Measurements from ENCODE around the gene FMNL2.

The FMNL2 gene

DNA sequence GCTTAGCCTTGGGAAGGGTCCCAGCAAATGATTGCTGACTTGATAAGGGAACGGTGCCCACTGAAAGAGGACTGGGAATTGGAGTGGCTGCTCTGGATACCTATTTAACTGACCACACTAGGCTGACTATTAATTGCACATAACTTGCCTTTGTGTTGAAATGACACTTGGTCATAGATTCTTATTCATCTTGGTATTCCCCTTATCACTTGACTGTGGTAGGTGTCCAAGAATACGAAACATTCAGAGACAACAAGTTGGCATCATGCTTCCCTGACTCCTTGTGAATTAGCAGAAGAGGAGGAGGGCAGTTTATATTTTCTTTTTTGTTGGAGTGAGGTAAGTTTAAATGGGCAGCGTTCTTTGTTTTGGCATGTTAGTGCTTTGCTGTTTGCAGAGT lies 13.4 kb downstream of the FMNL2 start:
- TF ChIP-seq, protein P1, sequence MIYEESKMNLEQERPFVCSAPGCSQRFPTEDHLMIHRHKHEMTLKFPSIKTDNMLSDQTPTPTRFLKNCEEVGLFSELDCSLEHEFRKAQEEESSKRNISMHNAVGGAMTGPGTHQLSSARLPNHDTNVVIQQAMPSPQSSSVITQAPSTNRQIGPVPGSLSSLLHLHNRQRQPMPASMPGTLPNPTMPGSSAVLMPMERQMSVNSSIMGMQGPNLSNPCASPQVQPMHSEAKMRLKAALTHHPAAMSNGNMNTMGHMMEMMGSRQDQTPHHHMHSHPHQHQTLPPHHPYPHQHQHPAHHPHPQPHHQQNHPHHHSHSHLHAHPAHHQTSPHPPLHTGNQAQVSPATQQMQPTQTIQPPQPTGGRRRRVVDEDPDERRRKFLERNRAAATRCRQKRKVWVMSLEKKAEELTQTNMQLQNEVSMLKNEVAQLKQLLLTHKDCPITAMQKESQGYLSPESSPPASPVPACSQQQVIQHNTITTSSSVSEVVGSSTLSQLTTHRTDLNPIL (CRISPR knock-in tag; IDR thresholded peaks at IDR 0.05; ENCODE audit: low read depth) = no peak
- TF ChIP-seq ZNF70 (CRISPR knock-in tag; IDR thresholded peaks at IDR 0.05) (no peak), PATZ1 (CRISPR knock-in tag; IDR thresholded peaks at IDR 0.05; ENCODE audit: borderline replicate concordance) (no peak), TOX (CRISPR knock-in tag; IDR thresholded peaks at IDR 0.05; ENCODE audit: borderline replicate concordance) (no peak), OSR1 (CRISPR knock-in tag; IDR thresholded peaks at IDR 0.05) (no peak), ZFP30 (CRISPR knock-in tag; IDR thresholded peaks at IDR 0.05) (no peak), POU6F1 (CRISPR knock-in tag; IDR thresholded peaks at IDR 0.05; ENCODE audit: borderline replicate concordance, low read depth) (no peak), RARB (CRISPR knock-in tag; IDR thresholded peaks at IDR 0.05) (no peak), PPARA (CRISPR knock-in tag; IDR thresholded peaks at IDR 0.05; ENCODE audit: borderline replicate concordance) (no peak), TCF4 (CRISPR knock-in tag; IDR thresholded peaks at IDR 0.05; ENCODE audit: borderline replicate concordance) (no peak), CSRNP3 (CRISPR knock-in tag; IDR thresholded peaks at IDR 0.05) (no peak), ZC3H10 (CRISPR knock-in tag; IDR thresholded peaks at IDR 0.05) (no peak), ESRRG (CRISPR knock-in tag; IDR thresholded peaks at IDR 0.05) (no peak), ARNTL (CRISPR knock-in tag; IDR thresholded peaks at IDR 0.05; ENCODE audit: borderline replicate concordance, low read depth) (no peak), ZFP3 (CRISPR knock-in tag; IDR thresholded peaks at IDR 0.05) (no peak), GLIS3 (CRISPR knock-in tag; IDR thresholded peaks at IDR 0.05) (no peak), ZNF565 (CRISPR knock-in tag; conservative IDR thresholded peaks at IDR 0.05; ENCODE audit: low read depth) (no peak)
- TF ChIP-seq, protein P2, sequence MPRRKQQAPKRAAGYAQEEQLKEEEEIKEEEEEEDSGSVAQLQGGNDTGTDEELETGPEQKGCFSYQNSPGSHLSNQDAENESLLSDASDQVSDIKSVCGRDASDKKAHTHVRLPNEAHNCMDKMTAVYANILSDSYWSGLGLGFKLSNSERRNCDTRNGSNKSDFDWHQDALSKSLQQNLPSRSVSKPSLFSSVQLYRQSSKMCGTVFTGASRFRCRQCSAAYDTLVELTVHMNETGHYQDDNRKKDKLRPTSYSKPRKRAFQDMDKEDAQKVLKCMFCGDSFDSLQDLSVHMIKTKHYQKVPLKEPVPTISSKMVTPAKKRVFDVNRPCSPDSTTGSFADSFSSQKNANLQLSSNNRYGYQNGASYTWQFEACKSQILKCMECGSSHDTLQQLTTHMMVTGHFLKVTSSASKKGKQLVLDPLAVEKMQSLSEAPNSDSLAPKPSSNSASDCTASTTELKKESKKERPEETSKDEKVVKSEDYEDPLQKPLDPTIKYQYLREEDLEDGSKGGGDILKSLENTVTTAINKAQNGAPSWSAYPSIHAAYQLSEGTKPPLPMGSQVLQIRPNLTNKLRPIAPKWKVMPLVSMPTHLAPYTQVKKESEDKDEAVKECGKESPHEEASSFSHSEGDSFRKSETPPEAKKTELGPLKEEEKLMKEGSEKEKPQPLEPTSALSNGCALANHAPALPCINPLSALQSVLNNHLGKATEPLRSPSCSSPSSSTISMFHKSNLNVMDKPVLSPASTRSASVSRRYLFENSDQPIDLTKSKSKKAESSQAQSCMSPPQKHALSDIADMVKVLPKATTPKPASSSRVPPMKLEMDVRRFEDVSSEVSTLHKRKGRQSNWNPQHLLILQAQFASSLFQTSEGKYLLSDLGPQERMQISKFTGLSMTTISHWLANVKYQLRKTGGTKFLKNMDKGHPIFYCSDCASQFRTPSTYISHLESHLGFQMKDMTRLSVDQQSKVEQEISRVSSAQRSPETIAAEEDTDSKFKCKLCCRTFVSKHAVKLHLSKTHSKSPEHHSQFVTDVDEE (CRISPR knock-in tag; IDR thresholded peaks at IDR 0.05) = no peak
- ATAC-seq = no peak

DNA sequence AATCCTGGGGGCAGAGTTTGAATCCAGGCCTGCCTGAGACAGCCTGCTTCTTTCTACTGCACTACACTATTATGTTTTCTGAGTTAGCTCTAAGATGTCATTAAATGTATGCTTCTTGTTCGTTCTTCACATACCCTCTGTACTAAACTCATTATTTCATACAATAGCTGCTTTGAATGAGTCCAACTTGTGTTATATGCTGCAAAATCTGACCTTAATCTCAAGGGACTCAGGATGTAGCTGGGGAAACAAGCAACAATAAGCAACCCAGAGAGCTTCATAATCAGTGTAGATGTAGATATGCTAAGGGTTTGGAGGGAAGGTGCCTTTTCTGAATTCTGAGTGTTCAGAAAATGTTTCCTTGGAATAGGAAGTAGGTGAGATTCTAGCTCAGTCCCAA lies 14.4 kb downstream of the FMNL2 start:
- TF ChIP-seq PATZ1 (CRISPR knock-in tag; IDR thresholded peaks at IDR 0.05; ENCODE audit: borderline replicate concordance) = no peak
- ATAC-seq = no peak

DNA sequence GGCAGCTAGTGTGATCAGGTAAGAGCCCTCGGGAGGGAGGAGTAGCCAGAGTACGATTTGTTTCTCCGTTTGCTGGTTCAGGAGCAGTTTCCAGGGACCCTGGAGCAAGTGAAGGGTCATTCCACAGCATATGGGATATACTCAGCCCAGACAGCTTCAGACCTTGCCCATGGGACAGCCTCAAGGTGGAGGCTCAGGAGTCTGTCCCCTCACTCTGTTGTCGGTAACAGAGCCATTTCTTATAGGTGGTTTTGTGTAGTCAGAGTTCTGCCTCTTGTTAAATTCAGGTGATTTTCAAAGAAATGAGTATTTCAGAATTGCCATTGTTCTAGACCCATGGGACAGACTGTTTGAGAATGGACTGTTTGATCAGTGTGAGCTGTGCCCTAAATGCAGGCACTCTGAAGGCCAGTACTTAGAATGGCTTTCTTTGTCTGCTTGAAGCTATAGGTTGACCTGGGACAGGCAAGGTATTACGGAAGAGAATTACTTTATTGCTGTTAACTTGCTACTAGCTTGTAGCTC lies 15.2 kb downstream of the FMNL2 start:
- no peak for ATAC-seq
- no peak for TF ChIP-seq TCF4 (CRISPR knock-in tag; IDR thresholded peaks at IDR 0.05; ENCODE audit: borderline replicate concordance)
